Measurements from ENCODE around the gene B4GALT2.

The B4GALT2 gene

DNA sequence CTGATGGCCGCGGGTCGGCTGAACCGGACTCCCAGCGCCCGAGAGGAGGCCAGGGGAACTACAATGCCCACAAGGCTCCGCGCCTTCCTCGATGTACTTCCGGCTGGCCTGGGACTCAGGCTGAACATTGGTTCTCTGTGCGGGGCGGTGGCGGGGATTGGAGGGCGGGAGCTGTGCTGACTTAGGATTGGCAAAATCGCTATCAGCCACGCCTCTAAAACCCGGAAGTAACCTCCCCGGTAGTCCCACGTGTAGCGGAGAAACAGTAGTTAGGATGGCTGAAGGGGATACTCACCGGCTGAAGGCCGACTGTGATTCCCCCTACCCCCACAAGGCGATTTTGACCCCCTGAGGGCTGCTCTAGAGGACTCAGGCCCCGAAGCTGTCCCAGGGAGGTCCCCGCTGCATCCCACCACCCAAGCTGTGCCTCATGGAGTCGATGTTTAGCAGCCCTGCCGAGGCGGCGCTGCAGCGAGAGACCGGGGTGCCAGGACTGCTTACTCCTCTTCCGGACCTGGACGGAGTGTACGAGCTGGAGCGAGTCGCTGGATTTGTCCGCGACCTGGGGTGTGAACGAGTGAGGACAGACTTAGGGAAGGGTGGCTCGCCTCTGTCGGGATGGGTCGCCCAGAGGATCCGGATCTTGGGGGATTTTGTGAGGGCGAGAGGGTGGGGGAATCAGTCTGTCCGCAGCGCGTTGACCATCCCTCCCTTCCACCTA lies 9.1 kb upstream of the B4GALT2 start, which contains the start of gene DPH2:
Gene DPH2, plus strand, starts transcription at position 265 of the 721 bp plus-strand sequence. Its CDS starts 166 bp downstream, at position 431.
- DNase-seq: peak; percentile 99 to 100

DNA sequence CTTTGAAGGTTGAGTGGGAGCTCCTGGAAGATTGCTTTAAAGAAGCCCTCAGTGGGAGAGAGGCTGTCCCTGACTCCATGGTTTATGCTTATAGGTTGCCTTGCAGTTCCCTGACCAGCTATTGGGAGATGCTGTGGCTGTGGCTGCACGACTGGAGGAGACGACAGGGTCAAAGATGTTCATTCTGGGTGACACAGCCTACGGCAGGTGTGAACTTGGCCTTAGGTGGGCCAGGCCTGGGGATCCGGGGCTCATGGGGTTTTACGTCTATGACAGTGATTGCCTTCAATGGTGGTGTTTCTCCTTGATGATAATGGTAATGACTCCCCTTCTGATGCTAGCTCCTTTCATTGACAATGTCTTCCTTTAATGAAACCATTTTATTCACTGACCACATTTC lies 8.5 kb upstream of the B4GALT2 start:
- DNase-seq: no peak

DNA sequence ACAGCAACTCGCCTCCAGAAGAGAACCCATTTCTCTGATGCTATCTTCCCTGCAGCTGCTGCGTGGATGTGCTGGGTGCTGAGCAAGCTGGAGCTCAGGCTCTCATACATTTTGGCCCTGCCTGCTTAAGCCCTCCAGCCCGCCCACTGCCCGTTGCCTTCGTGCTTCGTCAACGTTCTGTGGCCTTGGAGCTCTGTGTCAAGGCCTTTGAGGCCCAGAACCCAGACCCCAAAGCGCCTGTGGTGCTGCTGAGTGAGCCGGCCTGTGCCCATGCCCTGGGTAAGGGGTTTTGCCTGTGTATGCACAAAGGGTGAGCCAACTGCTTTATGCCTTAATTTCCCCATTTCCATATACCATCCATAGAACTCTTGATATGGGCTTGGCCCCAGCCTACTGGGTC lies 8.1 kb upstream of the B4GALT2 start:
- no peak for DNase-seq

DNA sequence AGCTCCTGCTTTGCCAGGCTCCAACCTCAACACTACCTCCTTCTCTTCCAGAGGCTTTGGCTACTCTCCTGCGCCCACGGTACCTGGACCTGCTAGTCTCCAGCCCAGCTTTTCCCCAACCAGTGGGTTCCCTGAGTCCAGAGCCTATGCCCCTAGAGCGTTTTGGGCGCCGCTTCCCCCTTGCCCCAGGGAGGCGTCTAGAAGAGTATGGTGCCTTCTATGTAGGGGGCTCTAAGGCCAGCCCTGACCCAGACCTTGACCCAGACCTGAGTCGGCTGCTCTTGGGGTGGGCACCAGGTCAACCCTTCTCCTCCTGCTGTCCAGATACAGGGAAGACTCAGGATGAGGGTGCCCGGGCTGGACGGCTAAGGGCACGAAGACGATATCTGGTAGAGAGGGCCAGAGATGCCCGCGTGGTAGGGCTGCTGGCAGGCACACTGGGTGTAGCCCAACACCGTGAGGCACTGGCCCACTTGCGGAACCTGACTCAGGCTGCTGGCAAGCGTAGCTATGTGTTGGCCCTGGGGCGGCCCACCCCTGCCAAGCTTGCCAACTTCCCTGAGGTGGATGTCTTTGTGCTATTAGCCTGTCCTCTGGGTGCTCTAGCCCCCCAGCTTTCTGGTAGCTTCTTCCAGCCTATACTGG lies 7.6 kb upstream of the B4GALT2 start:
- no peak for DNase-seq

DNA sequence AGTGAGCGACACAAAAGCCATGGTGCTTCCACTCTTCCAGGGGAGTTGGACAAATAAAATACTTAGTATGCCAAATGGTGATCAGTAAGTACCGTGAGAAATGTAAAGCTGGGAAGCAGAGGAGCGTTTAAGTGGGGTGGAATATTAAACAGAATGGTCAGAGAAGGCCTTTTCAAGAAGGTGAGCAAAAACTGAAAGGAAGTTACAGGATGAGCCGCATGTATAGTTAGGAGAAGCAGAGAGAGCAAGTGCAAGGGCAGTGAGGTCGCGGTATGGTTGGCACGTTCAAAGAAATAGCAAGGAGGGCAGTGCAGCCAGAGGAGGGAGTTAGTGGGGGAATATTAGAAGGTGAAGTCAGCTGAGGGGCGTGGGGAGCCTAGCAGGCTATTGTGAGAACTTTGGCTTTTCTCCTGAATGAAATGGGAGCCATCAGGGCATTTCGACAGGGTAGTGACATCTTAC lies 5.0 kb upstream of the B4GALT2 start:
- no peak for DNase-seq

DNA sequence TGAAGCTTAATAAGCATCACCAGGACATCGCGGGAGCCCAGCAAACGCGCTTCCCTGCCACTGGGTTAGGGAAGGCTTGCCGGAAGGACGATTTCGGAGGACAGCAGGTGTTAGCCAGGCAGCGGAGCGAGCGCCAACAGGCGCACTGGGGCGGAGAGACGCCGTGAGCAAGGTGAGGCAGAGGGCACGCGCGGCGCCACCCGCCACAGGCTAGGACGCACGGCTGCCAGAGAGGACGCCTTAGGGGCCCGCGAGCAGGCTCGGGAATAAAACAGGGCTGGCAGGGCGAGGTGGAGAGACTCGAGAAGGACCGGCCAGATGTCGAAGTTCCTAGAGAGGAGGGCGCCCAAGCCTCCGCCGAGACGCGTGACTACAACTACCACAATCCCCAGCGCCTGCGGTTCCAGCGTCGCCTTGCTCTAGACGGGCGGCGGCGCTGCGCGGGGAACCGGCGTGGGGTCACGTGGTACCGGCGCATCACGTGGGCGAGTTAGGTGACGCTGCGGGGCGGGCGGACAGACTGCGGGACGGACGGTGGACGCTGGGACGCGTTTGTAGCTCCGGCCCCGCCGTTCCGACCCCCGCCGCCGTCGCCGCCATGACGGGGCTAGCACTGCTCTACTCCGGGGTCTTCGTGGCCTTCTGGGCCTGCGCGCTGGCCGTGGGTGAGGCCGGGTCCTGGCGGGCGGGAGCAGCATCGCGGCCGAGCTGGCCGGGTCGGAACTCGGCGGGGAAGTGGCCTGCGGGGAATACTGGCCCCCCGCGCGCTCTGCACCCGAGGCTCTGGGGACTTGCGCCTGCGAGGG lies 4.4 kb upstream of the B4GALT2 start, which contains the start of gene ATP6V0B:
Gene ATP6V0B, plus strand, starts transcription at position 518 of the 806 bp plus-strand sequence. Its CDS starts 81 bp downstream, at position 599.
- DNase-seq: peak; percentile 98

DNA sequence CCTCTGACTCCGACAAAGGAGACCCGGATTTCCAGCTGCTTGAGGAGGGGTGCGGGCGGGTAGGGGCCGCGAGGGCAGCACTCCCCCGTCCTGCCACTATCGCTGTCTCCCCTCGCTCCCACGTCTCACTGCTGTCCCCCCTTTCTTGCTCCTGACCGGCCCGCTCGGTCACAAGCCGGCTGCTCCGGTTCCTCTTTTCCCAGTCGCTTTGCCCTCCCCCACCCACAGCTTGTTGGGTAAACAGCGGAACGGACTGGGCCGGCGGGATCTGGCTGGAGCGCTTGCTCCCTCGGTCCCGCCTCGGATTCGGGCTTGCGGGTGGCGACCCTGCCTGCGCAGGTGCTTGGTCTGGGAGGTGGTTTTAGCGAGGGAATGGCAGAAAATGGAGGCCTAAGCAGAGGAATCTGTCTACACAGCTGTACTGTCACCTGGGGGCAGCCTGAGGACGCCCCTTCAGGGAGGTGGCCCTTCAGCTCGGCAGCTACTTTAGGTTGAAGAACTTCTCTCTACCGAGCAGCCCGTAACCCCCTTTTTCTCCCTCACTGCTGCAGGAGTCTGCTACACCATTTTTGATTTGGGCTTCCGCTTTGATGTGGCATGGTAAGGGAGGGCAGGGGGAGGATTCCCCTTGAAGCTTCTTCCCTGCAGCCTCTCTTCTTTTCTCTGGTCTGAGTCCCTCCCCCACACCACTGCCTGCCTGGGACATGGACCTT lies 3.6 kb upstream of the B4GALT2 start:
- DNase-seq: peak in 1 of 2 experiments; percentile 20

DNA sequence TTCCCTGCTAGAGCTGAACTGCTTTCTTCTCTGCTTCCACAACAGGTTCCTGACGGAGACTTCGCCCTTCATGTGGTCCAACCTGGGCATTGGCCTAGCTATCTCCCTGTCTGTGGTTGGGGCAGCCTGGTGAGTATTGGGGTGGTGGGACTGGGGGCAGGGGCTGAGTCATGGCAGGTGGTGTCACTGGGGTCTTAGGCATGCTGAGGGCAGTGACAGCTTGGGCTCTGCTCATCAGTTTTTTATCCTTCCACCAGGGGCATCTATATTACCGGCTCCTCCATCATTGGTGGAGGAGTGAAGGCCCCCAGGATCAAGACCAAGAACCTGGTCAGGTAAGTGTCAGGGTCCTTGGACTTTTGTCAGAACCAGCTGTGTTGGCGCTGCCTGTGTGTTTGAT lies 3.0 kb upstream of the B4GALT2 start:
- no peak for DNase-seq

DNA sequence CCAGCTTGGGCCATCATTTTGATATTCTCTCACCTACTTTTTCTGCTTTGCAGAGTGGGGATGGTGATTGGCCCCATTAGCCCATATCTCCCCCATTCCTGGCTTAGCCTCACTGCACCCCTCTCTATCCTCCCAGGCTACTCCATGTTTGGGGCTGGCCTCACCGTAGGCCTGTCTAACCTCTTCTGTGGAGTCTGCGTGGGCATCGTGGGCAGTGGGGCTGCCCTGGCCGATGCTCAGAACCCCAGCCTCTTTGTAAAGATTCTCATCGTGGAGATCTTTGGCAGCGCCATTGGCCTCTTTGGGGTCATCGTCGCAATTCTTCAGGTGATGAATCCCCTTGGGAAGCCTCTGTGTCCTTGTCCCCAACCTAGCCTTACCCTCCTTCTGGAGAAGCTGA lies 2.1 kb upstream of the B4GALT2 start:
- DNase-seq: no peak

DNA sequence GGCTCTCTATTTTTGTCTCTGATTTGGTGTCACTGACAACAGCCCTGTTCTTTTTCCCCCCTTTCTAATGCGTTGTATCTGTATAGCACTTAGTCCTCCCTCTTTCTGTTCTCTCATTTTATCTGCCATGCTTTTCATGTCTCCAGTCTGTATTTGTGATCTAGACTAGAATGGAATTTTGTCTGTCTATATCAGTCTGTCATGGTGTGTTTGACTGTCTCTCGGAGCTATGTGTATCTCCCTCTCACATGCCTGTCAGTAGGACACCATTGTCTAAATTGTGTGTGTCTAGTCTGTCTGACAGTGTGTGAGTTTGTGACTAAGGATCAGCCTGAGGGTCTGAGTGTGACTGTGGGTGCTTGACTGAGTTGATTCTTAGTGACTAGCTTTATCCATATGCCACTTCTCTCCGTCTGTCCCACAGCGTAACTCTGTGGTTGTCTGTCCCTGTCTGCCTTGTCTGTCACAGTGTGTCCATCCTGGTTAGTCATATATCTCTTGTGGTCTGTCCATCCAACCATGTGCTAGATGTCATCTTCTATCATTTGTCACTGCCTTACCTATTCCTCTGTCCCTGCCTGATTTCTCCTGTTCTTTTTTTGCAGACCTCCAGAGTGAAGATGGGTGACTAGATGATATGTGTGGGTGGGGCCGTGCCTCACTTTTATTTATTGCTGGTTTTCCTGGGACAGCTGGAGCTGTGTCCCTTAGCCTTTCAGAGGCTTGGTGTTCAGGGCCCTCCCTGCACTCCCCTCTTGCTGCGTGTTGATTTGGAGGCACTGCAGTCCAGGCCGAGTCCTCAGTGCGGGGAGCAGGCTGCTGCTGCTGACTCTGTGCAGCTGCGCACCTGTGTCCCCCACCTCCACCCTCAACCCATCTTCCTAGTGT lies 1.4 kb upstream of the B4GALT2 start:
- no peak for DNase-seq

DNA sequence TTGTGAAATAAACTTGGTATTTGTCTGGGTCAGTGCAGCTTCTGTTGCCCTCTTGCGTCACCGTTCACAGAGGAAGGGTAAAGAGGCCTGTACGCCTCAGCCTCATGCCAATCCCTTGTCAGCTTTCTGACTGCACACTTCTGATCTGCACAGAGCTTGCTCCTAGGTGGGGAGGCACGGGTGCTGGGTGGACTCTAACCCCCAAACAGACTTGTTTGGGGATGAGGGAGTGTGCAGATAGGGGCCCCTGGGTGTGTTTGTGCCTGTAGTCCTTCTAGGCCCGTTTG lies 803 bp upstream of the B4GALT2 start:
- DNase-seq: no peak

DNA sequence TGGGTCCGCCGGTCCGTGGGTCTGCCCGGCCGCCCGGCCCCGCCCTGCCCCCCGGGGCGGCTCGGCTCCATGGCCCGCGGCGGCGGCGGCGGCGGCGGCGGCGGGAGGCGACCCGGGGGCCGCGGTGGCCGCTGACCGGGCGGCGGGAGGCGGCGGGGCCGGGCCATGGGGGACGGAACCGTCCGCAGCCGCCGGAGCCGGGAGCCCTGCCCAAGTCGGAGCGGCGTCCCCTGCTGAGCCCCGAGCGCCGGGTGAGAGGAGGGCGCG lies 184 bp downstream of the B4GALT2 start:
- no peak for DNase-seq

DNA sequence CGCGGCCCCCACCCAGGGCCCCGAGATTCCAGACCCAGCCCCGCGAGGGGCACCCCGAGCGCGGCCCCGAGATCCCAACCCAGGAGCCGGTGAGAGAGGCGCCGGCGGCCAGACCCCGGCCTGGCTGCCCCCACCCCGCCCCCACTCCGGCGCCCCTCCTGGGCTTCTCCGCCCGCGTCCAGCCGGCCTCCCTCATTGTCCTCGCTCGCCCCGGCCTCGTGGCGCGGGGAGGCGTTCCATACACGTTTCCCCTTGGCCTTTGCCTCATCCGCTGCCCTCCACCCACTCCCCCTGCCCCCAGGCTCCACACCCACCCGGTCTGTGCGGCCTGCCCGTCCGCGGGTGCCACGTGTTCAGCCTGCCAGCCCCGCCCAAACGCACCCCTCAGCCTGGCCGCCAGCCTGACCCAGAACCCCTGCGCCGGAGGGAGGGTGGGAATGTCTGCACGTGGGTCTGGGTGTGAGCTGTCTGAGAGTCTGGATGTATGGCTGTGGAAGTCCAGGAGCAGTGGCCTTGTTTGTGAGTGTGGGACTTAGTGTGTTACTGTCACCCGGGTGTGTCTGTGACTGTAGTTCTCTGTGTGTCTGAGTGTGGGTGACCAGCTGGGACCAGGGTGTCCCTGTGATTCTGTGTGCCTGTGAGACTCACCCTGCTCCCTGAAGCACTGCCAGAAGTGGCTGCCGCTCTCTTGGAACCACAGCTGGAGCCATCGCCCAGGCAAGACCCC lies 681 bp downstream of the B4GALT2 start:
- peak; percentile 16 to 44 for DNase-seq

DNA sequence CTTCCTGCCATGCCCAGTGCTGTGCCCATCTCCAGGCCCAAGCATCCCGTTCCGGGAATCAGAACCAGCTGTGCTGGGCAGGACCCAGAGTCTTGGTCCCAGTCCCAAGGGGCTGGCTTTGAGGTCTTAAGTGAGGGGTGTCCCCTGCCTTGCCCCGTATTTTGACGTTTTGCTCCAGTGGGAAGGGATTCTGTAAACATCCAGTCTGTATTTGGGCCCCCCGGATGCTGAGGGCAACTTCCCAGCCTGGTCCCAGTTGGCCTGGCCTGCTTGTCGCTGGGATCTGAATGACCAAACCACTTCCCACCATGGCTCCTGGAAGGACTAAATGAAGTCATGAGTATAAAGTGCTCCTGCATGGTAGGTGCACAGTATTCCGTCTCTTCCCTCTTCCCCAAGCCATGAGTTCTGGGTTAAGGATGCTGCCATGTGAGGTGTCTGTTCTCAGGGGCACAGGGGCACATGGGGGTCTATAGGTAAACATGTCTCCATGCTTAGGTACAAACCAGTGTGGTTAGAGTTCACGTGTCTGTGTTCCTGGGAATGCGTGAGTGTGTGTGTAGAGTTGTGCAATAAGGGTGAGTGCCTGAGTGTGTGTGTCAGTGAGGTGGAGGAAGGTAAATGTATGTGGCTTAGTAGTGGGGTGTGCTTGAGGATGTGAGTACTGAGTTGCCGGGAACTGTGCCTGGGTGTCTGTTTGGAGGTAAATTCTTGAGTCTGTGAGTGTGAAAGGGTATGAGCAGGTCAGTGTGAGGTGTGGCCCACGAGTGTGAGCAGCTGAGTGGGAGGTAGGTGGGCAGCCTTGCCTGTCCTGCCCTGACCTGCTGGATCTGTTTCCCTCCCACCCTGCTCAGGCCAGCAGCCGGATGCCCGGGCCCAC lies 1.5 kb downstream of the B4GALT2 start:
- no peak for DNase-seq

DNA sequence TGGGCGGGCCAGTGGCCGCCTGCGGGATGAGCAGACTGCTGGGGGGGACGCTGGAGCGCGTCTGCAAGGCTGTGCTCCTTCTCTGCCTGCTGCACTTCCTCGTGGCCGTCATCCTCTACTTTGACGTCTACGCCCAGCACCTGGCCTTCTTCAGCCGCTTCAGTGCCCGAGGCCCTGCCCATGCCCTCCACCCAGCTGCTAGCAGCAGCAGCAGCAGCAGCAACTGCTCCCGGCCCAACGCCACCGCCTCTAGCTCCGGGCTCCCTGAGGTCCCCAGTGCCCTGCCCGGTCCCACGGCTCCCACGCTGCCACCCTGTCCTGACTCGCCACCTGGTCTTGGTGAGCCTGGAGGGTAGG lies 2.1 kb downstream of the B4GALT2 start:
- no peak for DNase-seq

DNA sequence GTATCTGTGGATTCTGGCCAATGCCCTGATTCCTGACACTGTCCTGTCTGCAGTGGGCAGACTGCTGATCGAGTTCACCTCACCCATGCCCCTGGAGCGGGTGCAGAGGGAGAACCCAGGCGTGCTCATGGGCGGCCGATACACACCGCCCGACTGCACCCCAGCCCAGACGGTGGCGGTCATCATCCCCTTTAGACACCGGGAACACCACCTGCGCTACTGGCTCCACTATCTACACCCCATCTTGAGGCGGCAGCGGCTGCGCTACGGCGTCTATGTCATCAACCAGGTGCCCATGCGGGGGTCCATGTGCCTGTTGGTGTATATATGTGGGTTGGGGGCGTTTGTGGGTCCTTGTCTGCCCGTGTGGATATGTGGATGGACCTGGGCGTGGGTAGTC lies 2.6 kb downstream of the B4GALT2 start:
- DNase-seq: no peak

DNA sequence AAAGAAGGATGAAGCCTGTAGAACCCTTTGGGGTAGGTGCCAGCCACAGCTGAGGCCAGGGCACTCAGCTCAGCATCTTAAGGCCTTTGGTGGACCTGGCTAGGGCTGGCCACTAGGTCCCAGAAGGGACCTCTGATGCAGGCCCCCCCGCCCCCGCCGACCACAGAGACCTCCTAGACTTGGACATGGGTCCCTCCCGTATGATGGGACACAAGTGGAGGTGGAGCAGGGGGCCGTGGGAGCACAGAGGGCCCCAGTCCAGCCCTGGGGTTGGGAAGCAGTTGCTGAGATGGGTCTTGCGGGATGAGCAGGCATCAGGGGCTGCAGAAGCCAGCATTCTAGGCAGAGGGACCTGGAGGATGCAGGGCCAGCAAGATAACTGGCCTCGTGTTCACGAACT lies 3.2 kb downstream of the B4GALT2 start:
- no peak for DNase-seq

DNA sequence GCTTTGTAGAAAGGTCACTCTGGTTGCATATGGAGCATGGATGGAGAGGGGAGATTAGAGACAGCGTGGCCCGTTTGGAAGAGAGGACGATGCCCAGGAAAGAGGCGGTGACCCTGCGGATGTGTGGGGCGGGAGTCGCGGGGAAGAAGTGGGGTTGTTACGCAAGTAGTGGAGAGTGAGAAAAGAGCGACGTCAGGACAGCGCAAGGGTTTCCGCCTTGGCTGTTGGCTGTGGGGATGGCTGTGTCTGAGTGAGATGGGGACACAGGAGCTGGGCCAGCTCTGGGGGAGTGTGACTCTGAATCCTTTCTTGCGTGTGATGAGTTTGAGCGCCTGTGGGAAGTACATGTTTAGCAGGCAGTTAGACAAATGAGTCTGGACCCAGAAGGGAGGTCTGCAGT lies 3.8 kb downstream of the B4GALT2 start:
- DNase-seq: no peak

DNA sequence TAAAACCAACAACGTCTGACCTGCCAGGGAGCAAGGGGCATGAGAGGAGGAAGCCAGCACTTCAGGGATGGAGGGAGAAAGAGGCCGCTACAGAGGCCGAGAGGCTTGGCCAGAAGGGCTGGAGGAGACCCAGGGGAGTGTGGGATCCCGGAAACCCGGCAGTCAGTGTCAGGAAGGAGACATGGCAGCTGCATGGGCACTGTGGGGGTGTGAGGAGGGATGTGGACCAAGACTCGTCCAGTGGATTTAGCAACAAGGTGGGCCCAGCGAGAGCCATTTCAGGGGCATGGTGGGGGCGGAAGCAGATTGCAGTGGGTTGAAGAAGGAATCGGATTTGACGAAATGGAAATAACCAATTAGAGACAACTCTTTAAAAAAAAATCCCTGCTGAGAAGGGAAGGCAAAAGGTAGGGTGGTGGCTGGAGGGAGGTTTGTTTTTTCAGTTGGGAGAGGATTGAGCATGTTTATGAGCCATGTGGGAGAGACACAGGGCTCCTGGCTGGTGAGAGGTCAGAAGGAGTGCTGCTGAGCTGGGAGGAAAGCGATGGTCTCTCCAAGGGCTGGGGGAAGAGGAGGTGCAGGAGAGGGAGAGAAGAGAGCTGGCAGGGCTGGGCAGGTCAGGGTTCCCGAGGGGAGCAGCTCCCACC lies 4.4 kb downstream of the B4GALT2 start:
- no peak for DNase-seq

DNA sequence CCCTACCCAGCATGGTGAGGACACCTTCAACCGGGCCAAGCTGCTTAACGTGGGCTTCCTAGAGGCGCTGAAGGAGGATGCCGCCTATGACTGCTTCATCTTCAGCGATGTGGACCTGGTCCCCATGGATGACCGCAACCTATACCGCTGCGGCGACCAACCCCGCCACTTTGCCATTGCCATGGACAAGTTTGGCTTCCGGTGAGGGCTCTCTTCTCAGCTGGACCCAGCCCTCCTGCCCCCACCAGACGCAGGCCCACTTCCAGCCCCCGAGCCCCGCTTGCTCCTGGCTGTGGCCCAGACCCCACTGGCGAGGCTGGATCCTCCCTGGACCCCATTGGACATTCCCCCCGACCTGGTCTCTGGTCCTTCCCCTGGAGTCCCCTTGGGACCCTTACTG lies 5.8 kb downstream of the B4GALT2 start:
- DNase-seq: no peak
